Epithelial cell of proximal tubule (primary cell): ENCODE data around the gene C1QTNF1. TPM values are rescaled to one million over a fixed set of nuclear protein-coding genes. Genes with fewer than 3 reads are reported as not detected.

Source experiments
- DNase-seq: peaks from one replicate; pipeline ENCODE4 v3.0.0-alpha.2; 2011; ENCODE audit warnings: low read depth
- H3K4me3 ChIP-seq: 2 replicates; pipeline ENCODE4 v1.5.1; 2011; ENCODE audit warnings: low read depth, mild to moderate bottlenecking, low read length
- total RNA-seq: library from RNA; depleted of rRNA; stranded (reverse); fragments of >200 nt; gene quantifications from 2 replicates; pipeline ENCODE4 v1.2.3, GENCODE V29; 2015
- TF ChIP-seq, protein P1 (sequence below): conservative IDR thresholded peaks from 2 replicates; pipeline ENCODE4 v1.5.1; 2012; ENCODE audit warnings: low read depth, mild to moderate bottlenecking, low read length

Gene C1QTNF1
- total RNA-seq, 1 donor from 2014 or later, result 2.1 TPM

DNA sequence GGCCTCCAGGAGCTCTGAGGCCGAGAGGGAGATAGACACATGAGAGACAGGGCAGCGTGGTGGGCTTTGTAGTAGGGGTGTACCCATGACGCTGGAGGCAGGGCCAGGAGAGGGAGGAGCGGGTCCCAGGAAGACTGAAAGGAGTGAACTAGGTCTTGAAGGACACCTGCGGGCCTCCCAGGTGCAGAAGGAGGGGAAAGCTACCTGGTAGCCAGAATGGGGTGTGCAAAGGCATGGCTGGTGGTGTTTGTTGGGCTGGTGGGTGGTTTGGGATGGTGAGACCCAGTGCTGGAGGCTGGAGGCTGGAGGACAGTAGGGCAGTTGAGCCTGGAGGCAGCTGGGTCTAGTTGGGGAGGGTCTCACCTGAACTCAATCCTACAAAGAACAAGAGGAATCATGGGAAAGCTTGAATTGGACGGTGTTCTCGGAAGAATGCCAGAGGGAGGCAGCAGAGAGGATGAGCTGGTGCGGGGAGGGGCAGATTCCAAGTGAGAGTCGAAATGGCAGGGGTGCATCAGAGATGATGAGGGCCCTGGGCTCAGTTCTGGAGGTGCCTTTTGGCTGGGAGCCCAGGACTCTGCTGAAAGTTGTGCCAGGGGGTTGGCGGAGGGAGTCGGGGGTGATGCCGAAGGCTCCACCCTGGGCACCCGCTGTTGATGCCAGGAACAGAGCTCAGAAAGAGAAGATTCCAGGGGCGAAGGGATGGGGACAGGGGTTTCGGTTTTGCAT lies 21.2 kb downstream of the C1QTNF1 start:
- DNase-seq, result no peak
- TF ChIP-seq, protein P1, sequence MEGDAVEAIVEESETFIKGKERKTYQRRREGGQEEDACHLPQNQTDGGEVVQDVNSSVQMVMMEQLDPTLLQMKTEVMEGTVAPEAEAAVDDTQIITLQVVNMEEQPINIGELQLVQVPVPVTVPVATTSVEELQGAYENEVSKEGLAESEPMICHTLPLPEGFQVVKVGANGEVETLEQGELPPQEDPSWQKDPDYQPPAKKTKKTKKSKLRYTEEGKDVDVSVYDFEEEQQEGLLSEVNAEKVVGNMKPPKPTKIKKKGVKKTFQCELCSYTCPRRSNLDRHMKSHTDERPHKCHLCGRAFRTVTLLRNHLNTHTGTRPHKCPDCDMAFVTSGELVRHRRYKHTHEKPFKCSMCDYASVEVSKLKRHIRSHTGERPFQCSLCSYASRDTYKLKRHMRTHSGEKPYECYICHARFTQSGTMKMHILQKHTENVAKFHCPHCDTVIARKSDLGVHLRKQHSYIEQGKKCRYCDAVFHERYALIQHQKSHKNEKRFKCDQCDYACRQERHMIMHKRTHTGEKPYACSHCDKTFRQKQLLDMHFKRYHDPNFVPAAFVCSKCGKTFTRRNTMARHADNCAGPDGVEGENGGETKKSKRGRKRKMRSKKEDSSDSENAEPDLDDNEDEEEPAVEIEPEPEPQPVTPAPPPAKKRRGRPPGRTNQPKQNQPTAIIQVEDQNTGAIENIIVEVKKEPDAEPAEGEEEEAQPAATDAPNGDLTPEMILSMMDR, result no peak
- H3K4me3 ChIP-seq, result no peak overlapping the region

DNA sequence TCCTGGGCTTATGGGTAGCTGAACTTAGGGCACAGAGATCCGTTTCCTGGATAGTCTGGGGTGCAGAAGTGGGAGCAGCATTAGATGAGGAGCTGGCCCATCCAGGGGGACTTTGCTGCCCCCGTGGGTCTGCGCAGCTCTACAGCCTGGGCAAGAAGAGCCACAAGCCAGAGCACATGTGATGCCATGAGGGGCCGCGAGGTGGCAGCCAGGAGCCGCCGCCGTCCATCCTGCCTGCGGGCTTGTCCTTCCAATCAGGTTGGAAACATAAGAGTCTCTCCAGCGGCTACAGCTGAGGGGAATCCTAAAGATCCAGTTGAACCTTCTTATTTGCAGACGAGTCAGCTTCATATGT lies 21.9 kb downstream of the C1QTNF1 start:
- TF ChIP-seq, protein P1, result peak; percentile 84
- no peak overlapping the region for H3K4me3 ChIP-seq
- DNase-seq, result no peak

DNA sequence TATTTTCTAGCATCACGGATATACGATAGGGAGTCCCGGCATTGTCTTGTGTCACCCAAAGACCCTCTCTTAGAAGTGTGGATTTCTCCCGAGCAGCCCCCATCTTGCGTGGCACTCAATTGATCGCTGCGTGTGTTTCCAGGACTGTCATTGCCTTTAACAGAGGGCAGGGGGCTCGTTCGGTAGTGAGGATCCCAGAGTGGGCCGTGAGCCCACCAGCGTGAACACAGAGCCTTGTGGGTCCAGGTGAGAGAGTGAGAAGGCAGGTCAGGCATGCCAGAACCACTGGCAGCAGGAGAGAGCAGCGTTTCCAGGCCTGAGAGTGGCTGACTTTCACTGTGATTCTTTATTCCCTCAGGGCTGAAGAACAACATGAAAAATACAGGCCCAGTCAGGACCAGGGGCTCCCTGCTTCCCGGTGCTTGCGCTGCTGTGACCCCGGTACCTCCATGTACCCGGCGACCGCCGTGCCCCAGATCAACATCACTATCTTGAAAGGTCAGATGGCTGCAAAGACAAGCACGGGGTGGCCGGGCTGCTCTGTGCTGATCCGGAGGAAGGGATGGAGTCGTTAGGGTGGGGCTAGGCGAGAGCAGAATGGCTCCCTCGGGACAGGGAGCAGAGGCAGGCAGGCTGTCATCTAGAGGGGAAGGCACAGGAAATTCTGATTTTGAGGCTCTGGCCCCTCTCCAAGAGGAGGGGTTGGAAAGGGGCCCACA lies 22.4 kb downstream of the C1QTNF1 start:
- TF ChIP-seq, protein P1, result no peak
- no peak for DNase-seq
- H3K4me3 ChIP-seq, result no peak overlapping the region

DNA sequence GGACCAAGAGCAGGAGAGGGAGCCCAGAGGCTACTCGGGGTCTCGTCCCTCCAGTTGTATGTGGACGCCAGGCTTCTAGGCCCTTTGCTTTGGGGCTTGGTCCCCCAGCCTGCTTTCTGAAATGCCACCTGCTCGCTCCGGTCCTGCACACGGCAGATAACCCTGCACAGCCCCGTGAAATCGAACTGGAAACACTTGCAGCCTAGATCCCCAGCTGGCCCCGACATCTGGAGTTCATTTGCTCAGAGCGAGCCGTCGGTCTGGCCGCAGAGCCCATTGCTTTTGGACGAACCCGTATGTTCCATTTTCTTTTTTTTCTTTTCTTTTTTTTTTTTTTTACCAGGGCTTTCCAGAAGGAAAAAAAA lies 22.9 kb downstream of the C1QTNF1 start:
- TF ChIP-seq, protein P1, result no peak
- no peak for DNase-seq
- no peak overlapping the region for H3K4me3 ChIP-seq

DNA sequence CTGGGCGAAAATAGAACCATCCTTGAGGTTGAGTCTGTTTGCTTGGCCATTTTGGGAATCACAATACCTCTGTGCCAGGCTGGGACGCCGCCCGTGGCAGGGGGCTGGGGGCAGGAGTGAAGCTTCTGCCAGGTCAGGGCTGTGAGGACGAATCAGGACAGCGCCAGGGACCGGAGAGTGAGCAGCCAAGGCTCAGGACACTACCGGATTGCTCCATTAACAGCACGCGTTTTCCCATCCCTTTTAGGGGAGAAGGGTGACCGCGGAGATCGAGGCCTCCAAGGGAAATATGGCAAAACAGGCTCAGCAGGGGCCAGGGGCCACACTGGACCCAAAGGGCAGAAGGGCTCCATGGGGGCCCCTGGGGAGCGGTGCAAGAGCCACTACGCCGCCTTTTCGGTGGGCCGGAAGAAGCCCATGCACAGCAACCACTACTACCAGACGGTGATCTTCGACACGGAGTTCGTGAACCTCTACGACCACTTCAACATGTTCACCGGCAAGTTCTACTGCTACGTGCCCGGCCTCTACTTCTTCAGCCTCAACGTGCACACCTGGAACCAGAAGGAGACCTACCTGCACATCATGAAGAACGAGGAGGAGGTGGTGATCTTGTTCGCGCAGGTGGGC lies 23.4 kb downstream of the C1QTNF1 start:
- TF ChIP-seq, protein P1, result no peak
- DNase-seq, result no peak
- H3K4me3 ChIP-seq, result no peak overlapping the region

DNA sequence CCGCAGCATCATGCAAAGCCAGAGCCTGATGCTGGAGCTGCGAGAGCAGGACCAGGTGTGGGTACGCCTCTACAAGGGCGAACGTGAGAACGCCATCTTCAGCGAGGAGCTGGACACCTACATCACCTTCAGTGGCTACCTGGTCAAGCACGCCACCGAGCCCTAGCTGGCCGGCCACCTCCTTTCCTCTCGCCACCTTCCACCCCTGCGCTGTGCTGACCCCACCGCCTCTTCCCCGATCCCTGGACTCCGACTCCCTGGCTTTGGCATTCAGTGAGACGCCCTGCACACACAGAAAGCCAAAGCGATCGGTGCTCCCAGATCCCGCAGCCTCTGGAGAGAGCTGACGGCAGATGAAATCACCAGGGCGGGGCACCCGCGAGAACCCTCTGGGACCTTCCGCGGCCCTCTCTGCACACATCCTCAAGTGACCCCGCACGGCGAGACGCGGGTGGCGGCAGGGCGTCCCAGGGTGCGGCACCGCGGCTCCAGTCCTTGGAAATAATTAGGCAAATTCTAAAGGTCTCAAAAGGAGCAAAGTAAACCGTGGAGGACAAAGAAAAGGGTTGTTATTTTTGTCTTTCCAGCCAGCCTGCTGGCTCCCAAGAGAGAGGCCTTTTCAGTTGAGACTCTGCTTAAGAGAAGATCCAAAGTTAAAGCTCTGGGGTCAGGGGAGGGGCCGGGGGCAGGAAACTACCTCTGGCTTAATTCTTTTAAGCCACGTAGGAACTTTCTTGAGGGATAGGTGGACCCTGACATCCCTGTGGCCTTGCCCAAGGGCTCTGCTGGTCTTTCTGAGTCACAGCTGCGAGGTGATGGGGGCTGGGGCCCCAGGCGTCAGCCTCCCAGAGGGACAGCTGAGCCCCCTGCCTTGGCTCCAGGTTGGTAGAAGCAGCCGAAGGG lies 24.2 kb downstream of the C1QTNF1 start:
- no peak for DNase-seq
- no peak overlapping the region for H3K4me3 ChIP-seq
- TF ChIP-seq, protein P1, result no peak
